HUES48 (cell line): Measurements from ENCODE around the gene PINLYP.

Experiments
- H3K27ac ChIP-seq: one replicate; pipeline ENCODE4 v1.7.0; 2013; ENCODE audit warnings: low read depth, low read length, inconsistent platforms
- H3K27me3 ChIP-seq: 2 replicates; pipeline ENCODE4 v1.6.1; 2013; ENCODE audit warnings: mild to moderate bottlenecking, low read length; ENCODE audit not compliant: control insufficient read depth, insufficient read depth
- H3K36me3 ChIP-seq: 2 replicates; pipeline ENCODE4 v1.6.1; 2013; ENCODE audit warnings: low read length; ENCODE audit not compliant: control insufficient read depth, insufficient read depth
- H3K4me1 ChIP-seq: 2 replicates; pipeline ENCODE4 v1.6.1; 2013; ENCODE audit warnings: mild to moderate bottlenecking, low read length; ENCODE audit not compliant: control insufficient read depth, insufficient read depth
- H3K4me3 ChIP-seq: 2 replicates; pipeline ENCODE4 v1.5.1; 2013; ENCODE audit warnings: mild to moderate bottlenecking, low read depth, low read length
- H3K9ac ChIP-seq: 2 replicates; pipeline ENCODE4 v1.6.1; 2013; ENCODE audit warnings: mild to moderate bottlenecking, low read depth, low read length, moderate library complexity
- H3K9me3 ChIP-seq: 2 replicates; pipeline ENCODE4 v1.6.1; 2013; ENCODE audit warnings: low read length; ENCODE audit not compliant: control insufficient read depth, insufficient read depth

Gene PINLYP

DNA sequence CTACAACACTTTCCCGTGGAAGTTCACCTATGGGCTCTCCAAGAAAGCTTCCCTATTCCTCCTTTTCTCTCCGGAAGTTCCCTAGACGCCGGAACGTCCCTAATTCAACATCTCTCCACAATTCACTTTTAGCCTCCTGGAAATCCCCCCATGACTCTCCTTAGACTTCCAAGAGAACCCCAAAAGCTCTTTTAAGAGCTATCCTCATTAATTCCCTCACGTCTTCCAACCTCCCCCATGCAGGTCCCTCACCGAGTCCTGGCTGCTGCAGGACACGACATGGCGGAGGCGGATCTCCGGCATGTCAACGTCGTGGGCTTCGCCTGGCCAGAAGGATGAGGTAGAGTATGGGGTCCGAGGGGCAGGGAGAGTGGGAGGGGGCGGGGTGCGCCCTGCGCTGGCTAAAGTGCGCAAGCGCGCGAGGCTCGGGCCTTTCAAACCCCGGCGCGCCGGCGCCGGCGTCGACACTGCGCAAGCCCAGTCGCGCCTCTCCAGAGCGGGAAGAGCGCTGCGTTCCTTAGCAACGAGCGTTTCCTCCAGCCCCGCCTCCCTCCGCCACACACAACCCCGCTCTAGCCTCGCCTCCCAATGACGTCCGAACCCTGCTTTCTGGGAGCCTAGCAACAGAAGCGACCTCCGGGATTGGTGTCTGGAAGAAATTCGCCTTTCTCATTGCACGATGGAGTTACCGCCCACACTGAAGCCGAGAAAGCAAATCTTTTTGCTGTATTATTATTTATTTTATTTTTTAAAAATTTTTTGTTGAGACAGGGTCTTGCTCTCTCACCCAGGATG is at the start of gene PINLYP, which contains the start of gene XRCC1:
Gene PINLYP, plus strand, starts transcription at position 646 of the 795 bp plus-strand sequence. CDS start 1,391 bp downstream, outside the sequence.
Gene XRCC1, minus strand, starts transcription at position 372 of the 795 bp plus-strand sequence. Its CDS starts 69 bp downstream, at position 303.
- Histone ChIP-seq H3K4me1 (peaks cover 11% of the 10 kb centered on the region; the same call in 1 of the 2 replicates), H3K9ac (peak within 1 kb of the TSS; percentile 62), H3K36me3 (peaks cover 10% of the 10 kb centered on the region), H3K27me3 (no peaks in the 10 kb centered on the region), H3K4me3 (peak within 1 kb of the TSS; percentile 82), H3K27ac (peak within 1 kb of the TSS; percentile 46), H3K9me3 (no peaks in the 10 kb centered on the region)

DNA sequence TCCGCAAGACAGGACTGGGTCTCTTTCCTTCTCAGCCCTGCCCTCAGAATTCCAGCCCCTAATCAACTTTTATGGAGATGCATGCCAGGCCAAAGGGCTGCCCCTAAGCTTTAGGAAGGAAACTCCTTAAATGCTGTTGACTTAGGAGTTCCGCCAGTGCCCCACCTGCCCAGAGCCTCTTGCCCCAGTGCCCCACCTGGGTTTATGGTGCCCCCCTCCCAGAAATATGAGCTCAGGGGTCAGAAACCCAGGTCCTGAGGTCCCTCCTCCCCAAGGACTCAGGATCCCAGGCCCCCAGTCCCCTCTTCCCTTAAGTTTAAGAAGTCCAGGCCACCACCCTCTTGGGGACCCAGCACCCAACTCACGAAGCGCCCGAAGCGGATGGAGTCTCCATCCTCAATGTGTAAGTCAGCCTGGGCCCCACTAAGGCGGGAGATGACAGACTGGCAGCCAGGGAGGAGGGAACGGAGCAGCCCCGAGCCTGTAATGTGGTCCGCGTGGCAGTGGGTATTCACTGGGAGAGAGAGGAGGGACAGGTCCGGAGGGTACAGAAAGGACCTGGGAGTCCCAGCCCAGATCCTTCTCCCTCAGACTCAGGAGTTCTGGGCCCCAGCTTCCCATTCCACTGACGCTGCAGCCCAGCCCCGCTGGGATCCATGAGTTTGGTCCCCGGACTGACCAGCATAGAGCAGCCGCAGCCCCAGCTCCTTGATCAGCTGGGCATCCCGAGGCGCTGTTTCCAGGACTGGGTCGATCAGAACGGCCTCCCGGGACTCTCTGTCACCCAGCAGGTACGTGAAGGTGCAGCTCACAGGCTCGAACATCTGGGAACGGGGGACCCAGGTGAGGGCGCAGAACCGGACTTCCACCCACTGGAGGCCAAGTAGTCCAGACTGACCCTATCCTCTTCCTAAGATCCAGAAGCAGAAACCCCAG is 49.5 kb upstream of the PINLYP start:
- no peaks in the 10 kb centered on the region for H3K36me3 ChIP-seq
- H3K9ac ChIP-seq = no peak overlapping the region
- no peak overlapping the region for H3K27ac ChIP-seq
- peaks cover 25% of the 10 kb centered on the region for H3K27me3 ChIP-seq
- peak overlapping the region; percentile 80 for H3K4me3 ChIP-seq
- no peaks in the 10 kb centered on the region for H3K9me3 ChIP-seq
- H3K4me1 ChIP-seq = peaks cover 6% of the 10 kb centered on the region

DNA sequence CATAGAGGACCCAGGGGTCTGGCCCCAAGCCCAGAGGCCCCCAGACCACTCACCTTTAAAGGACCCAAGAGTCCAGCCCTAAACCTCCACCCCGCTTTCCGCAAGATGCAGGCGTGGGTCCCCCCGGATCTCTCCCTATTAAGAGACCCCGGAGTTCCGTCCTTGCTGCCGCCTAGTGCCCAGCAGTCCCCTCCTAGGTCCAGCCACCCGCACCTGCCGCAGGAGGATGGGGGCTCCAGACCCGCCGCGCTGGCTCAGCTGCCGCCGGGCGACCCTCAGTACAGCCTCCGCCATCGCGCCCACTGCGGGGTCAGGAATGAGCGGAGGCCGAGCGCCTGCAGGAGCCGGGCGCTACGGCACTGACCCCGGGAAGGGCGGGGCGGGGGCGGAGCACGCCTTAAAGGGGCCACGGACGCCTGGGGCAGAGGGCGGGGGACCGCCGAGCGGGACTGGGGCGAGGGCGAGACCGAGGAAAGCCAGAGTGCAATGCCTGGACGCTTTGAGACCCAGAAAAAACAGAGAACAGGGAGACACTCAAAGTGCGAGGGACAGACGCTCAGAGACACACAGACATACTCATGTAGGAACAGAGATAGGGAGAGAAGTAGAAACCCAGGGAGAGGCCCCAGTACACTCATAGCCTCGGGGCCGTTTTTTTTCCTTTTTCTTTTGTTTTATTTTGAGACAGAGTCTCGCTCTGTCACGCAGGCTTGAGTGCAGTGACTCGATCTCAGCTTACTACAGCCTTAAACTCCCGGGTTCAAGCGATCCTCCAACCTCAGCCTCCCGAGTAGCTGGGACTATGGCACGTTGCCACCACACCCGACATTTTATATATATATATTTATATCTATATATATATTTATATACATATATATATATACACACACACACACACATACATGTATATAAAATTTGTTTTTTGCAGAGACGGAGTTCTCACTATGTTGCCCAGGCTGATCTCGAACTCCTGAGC is 48.4 kb upstream of the PINLYP start, which contains the start of gene ETHE1:
Gene ETHE1, minus strand, starts transcription at position 318 of the 976 bp plus-strand sequence. Its CDS starts 24 bp downstream, at position 294.
- Histone ChIP-seq H3K9ac (no peak within 1 kb of the TSS), H3K27me3 (peaks cover 25% of the 10 kb centered on the region), H3K9me3 (no peaks in the 10 kb centered on the region), H3K4me1 (peaks cover 6% of the 10 kb centered on the region), H3K36me3 (no peaks in the 10 kb centered on the region), H3K4me3 (peak within 1 kb of the TSS; percentile 80), H3K27ac (no peak within 1 kb of the TSS)

DNA sequence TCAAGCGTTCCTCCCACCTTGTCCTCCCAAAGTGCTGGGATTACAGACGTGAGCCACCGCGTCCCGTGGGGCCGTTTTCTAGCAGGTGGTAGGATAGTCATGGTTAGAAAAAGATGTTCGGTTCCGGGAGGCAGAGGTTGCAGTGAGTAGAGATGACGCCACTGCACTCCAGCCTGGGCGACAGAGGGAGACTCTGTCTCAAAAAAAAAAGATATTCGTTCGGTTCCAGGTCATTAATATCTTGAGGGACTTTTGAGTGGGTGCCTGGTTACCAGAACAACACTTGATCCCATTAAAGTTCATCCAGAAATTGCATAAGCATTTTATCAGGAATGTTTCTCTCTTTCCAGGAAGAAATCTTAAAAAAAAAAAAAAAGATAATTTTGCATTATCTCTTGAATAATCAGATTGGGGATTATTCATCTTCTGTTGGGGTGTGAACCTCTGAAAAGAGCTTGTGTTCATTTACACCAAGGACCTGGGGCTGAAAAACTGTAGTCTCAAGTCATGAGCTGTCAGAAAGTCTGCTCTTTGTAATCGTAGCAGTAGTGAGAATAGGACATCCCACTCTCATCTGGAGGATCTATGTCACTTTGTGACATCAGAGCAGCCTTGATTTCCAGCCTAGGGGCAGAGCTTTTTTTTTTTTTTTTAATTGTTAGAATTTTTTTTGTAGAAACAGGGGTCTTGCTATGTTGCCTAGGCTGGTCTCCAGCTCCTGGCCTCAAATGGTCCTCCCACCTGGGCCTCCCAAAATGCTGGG is 47.6 kb upstream of the PINLYP start:
- Histone ChIP-seq H3K9ac (no peak overlapping the region), H3K4me1 (peaks cover 6% of the 10 kb centered on the region), H3K36me3 (no peaks in the 10 kb centered on the region), H3K9me3 (no peaks in the 10 kb centered on the region), H3K4me3 (no peak overlapping the region), H3K27ac (no peak overlapping the region), H3K27me3 (peaks cover 25% of the 10 kb centered on the region)

DNA sequence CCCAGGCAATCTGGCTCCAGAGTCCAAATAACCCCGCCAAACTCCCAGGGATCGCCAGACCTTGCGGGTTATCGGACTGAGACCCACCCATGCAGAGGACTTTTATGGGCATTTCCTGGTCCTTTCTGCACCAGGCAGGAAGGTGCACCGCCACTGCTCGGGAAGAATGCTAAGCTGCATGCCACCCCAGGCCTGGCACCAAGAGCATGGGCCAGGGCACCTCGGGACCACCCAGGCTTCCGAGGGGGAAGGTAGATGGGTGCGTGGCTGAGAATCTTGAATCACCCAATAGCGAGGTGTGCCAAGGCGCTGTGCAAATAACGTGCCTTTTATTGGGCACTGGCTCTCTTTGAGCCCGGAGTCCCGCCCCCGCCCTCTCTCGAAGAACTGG is 43.0 kb upstream of the PINLYP start:
- Histone ChIP-seq H3K27me3 (peaks cover 9% of the 10 kb centered on the region), H3K9me3 (no peaks in the 10 kb centered on the region), H3K27ac (peak overlapping the region; percentile 72), H3K4me3 (peak overlapping the region; percentile 75), H3K36me3 (0 out of 2 replicates have a peak, but pooled peaks cover 3% of the 10 kb centered on the region), H3K9ac (peak overlapping the region; percentile 34; the same call in 1 of the 2 replicates), H3K4me1 (peaks cover 11% of the 10 kb centered on the region; the same call in 1 of the 2 replicates)

DNA sequence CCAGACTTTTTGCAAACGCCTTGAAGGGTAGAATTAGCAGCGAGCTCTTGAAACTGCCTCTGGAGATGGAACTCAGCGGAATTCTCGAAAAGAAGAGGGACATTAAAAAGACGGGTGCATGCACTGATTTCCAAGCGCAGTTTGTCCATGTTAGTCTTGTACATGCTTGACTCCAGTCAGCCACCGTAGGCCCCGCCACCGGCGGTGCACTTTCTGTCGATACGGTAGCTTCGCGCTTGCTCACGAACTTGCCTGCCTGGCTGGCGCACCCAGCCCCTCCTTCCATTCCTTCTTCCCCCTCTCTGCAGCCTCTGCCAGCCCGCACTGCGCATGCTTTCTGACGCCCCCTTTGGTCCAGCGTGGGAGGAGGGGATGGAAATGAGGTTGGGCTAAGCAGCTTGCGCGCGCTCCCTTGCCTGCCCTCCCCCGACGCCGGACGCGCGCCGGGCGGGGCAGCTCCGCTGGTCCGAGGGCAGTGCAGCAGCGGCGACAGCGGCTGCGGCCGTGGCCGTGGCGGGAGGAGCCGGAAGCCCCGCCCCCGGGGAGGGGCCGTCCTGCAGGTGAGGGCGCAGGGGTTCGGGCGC is 42.5 kb upstream of the PINLYP start, which contains the start of gene ZNF575:
Gene ZNF575, plus strand, starts transcription at position 227 of the 584 bp plus-strand sequence. CDS start 1,235 bp downstream, outside the sequence.
- H3K36me3 ChIP-seq = 0 out of 2 replicates have a peak, but pooled peaks cover 6% of the 10 kb centered on the region
- H3K27me3 ChIP-seq = peaks cover 5% of the 10 kb centered on the region; the same call in 1 of the 2 replicates
- peaks cover 11% of the 10 kb centered on the region; the same call in 1 of the 2 replicates for H3K4me1 ChIP-seq
- H3K9ac ChIP-seq = peak within 1 kb of the TSS; percentile 34
- H3K4me3 ChIP-seq = peak within 1 kb of the TSS; percentile 75
- H3K9me3 ChIP-seq = no peaks in the 10 kb centered on the region
- peak within 1 kb of the TSS; percentile 77 for H3K27ac ChIP-seq

DNA sequence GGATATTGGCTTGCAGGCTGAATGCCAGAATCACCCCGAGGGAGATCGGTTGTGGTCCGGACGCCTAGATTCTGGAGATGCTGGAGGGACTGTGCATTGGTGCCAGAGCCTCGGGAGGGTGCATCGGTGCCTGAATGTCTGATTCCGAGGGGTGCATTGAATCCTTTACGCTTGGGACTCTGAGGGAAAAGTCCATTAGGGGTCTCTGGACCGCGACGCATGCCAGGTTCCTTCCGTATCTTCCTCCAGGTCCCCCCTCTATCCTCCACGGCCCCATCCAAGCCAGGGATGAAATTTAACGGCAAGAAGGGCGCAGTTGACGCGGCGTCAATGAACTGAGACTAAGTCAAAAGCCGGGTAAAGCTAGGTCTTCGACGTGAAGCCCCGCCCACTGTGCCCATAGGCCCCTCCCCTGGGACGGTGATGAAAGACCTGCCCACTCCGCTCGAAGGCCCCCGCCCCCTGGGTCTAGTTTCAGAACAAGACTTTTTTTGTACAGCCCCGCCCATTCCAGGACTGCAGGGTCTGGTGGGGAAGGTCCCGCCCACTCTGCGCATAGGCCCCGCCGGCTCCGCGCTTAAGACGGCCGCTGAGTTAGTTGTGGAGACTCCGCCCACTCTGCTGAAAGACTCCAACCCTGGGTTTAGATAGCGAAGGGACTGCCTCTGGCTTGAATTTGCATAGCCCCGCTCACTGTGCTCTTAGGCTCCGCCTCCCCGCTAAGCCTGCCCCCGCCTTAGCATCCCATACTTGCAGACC is 41.9 kb upstream of the PINLYP start:
- Histone ChIP-seq H3K4me3 (peak overlapping the region; percentile 75), H3K27ac (peak overlapping the region; percentile 77), H3K9ac (peak overlapping the region; percentile 17; the same call in 1 of the 2 replicates), H3K36me3 (peaks cover 12% of the 10 kb centered on the region), H3K4me1 (peaks cover 11% of the 10 kb centered on the region; the same call in 1 of the 2 replicates), H3K9me3 (0 out of 2 replicates have a peak, but pooled peaks cover 2% of the 10 kb centered on the region), H3K27me3 (no peaks in the 10 kb centered on the region)

DNA sequence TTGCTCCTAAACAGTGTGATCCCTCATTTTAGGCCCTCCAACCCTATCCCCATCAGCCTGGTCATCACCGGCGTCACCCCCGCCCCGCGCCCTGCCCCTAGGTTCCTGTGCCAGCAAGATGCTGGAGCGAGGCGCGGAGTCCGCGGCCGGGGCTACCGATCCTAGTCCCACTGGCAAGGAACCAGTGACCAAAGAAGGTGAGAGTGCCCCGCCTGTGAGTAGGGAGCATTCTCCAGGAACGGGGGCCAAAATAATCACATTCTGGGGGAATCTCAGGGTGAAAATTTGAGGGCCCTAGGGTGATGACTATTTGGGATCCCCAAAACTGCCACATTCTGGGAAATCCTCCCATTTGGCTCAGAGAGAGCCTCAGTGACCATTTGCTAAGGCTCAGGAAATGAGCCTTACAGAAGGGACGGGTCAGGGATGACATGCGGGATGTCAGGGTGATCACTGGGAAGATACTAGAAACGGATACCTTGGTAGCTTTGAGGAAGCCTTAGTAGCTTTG is 41.2 kb upstream of the PINLYP start:
- no peaks in the 10 kb centered on the region for H3K27me3 ChIP-seq
- H3K4me3 ChIP-seq = peak overlapping the region; percentile 75
- 0 out of 2 replicates have a peak, but pooled peaks cover 8% of the 10 kb centered on the region for H3K9me3 ChIP-seq
- no peak overlapping the region for H3K9ac ChIP-seq
- H3K36me3 ChIP-seq = peaks cover 18% of the 10 kb centered on the region
- H3K27ac ChIP-seq = peak overlapping the region; percentile 36
- H3K4me1 ChIP-seq = peaks cover 11% of the 10 kb centered on the region; the same call in 1 of the 2 replicates
